GM12874 (cell line): Measurements from ENCODE around the gene CRYGN.

Experiments
- TF ChIP-seq, protein P1 (sequence below): IDR thresholded peaks from 2 replicates; pipeline ENCODE4 v1.5.1; 2011; ENCODE audit warnings: low read depth, mild to moderate bottlenecking, control low read depth, low read length, moderate library complexity; ENCODE audit not compliant: insufficient read depth

The CRYGN gene

DNA sequence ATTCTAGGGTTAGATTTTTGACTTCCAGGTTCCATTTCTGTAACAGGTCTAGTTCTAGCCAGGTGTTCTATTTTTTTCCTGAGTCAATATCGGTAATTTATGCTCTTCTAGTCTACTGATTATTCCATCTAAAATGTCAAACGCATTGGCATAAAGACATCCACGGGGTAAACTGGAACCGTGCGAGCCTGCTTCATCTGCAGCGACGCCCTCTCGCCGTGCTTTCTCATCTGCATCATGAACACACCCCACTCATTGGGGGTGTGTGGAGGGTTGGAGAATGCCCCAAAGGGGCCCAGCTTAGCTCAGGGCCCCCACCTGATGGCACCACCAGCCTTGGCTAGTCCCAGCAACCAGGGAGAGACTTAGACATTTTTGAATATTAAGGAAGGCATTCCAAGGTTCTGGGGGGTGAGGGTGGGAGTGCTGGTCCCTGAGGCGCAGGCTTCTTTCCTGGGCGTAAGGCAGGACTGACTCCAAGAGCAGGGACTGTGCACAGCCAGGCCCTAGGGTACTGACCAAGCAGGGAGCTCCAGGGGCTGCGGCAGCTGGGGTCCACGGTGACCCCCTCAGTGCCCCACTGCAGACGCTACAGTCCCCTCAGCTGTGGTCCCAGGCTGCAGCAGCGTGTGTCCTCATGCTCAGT is 12.9 kb upstream of the CRYGN start:
- TF ChIP-seq, protein P1, sequence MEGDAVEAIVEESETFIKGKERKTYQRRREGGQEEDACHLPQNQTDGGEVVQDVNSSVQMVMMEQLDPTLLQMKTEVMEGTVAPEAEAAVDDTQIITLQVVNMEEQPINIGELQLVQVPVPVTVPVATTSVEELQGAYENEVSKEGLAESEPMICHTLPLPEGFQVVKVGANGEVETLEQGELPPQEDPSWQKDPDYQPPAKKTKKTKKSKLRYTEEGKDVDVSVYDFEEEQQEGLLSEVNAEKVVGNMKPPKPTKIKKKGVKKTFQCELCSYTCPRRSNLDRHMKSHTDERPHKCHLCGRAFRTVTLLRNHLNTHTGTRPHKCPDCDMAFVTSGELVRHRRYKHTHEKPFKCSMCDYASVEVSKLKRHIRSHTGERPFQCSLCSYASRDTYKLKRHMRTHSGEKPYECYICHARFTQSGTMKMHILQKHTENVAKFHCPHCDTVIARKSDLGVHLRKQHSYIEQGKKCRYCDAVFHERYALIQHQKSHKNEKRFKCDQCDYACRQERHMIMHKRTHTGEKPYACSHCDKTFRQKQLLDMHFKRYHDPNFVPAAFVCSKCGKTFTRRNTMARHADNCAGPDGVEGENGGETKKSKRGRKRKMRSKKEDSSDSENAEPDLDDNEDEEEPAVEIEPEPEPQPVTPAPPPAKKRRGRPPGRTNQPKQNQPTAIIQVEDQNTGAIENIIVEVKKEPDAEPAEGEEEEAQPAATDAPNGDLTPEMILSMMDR, result no peak

DNA sequence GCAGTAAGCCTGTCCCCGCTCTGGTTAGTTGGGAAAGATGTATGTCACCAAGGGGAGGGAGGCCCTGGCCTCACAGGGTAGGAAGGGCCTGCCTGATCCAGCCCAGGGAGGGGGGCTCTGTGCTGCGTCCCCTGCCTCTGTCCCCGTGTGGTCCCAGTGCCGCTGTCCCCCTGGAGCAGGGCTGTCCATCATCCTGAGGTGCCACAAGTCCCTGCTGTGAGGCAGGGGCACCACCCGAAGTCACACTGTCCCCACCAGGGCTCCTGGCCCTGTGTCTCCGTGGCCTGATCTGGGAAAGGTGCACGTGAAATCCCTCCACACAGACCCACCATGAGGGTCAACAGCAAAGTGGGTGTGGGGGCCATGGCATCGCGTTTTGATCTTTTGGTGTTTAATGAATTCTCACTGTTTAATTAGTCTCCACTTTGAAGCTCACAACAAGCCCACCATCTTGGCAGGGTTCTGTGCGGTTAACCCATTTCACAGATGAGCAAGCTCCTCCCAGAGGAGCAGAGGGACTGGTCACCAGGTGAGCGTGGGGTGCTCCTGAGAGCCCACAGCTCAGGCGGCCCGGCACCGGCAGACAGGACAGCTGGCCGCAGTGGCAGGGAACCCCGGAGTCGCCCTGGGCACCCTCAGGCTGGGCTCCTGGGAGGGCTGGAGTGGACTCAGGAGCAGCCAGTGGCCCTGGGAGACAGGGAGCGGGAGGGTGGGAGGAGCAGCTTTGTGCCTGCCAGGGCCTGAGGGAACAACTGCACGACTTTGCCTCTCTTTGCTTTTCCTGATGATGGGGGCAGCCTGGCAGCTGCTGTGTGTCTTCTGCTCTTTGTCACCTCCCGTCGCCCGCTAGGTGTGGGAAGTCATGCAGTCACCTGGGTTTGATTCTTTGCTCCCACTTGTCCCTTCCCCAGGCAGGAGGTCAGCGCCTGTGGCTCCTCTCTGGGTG is 12.0 kb upstream of the CRYGN start:
- TF ChIP-seq, protein P1, result no peak

DNA sequence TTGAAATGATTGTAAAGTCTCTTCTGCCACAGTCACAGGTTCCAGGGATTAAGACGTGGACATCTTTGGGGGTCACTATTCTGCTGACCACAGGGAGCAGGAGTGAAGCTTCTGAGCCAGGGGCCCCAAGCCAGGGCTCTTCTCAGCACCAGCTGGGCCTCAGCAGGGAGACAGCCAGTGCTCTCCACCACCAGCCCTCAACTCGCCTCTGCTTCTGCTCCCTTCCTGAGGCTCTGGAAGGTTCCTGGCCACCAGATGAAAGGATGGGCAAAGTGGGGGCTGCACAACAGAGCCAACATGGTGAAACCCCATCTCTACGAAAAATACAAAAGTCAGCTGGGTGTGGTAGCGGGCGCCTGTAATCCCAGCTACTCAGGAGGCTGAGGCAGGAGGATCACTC is 11.2 kb upstream of the CRYGN start:
- TF ChIP-seq, protein P1, result no peak

DNA sequence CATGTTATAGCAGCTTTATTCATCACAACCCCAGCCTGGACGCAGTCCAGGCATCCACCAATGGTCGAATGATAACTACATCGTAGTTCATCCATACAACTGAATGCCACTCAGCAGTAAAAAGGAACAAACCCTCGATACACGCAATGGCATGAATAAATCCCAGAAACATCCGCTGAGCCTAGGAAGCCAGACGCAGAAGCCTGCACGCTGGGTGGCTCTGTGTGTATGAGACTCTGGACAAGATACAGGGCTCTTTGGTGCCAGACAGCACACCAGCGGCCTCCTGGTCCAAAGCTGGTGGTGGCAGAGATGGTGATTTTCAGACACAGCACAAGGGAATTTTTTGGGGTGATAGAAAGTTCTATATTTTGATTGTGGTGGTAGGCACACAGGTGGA is 10.0 kb upstream of the CRYGN start:
- TF ChIP-seq, protein P1, result no peak

DNA sequence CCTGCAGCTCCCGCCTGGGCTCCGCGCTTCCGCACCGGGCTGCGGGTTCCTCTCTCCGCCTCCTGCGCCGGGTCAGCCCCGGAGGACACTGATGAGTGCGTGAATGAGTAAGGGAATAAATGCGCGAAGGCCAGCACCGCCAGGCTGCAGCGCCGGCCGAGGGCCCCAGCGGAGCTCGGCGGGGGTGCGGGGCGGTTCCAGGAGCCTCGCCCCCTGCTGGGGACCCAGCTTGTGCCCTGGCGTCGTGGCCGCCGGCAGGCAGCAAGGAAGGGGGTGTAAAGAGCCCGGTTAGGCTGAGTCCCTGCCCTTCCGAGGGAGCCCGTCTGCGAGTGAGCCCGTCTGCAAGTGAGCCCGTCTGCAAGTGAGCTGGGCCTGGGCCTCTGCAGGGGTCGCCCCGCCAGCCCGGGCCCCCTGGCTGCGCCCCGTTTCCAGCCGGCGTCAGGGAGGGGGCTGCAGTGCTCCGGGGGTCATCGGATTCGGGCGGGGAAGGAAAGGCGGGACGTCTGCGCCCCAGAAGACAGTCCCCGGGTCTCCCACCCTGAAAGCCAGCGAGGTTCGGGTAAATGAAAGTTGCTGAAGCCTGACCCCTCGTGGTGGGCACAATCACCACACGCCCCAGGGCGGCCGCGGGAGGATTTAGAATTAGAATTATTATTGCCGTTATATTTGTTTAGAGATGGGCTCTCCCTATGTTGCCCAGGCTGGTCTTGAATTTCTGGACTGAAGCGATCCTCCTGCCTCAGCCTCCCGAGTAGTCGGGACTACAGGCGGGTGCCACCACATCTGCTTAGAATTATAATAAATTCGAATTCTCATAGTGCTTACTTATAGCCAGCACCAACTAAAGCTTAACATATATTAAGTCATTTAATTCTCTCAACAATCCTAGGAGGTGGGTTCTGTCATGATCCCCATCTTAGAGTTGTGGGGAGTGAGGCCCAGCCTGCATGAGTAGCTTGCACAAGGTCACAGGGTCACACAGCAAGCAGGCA is 8.6 kb upstream of the CRYGN start:
- TF ChIP-seq, protein P1, result peak; percentile 66

DNA sequence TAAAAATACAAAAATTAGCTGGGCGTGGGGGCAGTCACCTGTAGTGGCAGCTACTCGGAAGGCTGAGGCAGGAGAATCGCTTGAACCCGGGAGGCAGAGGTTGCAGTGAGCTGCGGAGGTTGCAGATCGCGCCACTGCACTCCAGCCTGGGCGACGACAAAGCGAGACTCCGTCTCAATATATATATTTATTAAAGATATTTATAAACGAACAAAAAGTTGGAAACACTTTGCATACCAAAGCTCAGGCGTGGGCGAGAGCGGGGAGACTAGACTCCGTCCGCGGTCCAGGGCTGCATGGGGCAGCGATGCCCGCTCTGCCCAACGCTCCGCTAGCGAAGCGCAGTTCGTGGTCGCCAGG is 7.9 kb upstream of the CRYGN start:
- TF ChIP-seq, protein P1, result no peak
